NCI-H146 (cell line): ENCODE data around the gene IGSF21.

Experiments used
- DNase-seq: peaks from one replicate; lab custom pipeline; 2025; lab: John Stamatoyannopoulos, UW

The IGSF21 gene

DNA sequence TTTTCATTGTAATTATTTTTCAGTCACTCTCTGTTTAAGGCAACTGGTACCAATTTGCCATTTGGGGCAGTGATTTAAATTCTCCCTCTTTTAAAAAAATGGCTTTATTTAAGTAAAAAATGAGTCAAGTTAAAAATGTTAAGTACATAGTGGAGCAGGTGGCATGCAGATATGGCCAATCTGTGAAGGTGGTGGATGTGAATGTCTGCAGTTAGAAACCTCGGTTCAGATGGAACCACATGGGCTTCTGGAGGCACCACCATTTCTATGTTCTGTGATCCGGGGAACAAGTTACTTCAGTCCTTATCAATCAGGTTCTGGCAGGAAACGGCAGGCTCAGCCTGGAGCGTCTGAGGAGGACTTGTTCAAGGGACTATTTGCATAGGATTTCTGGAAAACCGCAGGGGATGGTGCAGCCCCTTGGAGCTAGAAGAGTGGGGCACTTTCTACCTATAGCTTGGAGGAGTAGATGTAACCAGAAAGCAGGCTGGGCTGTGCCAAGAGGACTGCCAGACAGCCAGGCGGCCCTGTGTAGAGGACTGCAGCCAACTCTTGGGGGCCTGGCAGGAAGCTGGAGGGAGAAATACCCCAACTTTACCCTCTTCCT, 12.3 kb downstream of the IGSF21 start:
- no peak for DNase-seq

DNA sequence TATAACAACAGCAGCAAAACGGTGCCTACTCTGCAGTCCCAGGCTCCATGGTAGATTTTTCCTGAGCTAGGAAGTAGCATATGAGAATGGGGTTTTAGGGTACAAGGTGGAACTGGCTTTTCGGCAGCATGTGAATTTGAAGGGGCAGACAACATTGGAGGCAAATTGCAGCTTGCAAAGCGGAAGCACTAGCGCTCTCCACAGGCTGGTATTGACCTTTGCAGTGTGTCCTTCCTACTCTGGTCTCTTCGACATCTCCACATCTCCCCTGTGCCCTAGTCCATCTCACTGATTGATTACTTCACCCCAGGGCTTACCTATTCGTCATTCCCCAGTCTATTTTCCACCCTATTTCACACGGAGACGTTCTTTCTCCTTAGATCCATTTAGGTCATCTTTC, 13.0 kb downstream of the IGSF21 start:
- DNase-seq = no peak

DNA sequence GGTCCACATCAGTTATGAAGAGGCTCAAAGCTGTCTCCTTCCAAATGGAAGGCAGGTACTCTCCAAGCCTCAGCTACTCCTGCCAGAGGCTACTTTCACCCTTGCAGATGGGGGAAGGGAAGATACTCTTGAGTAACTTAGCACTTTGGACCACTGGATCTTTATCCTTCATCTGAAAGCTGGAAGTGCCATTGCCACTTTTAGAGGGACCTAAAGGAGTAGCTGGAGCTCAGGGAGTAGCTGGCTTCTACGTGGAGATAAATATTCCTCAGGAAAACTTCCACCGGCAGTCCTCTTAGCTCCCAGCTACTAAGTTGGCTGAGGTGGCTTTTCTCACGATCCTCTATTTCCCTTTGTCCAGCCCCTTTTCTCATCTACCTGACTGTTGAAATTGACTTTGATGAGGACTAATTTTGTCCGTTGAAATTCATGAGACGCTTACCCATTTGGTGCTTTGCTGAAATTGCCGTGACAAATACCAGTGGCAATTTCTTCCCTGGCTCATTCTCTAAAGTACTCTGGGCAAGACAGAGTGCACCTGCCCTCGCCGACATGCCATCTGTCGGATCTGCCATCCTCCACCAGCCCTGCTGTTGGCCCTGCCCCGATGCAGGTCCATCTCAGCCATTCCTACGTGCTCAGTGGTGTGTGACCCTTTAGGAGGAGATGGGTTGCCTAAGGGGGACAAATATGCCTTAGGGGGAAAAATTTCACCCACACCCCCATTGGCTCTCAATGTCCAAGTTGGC, 13.6 kb downstream of the IGSF21 start:
- DNase-seq = no peak

DNA sequence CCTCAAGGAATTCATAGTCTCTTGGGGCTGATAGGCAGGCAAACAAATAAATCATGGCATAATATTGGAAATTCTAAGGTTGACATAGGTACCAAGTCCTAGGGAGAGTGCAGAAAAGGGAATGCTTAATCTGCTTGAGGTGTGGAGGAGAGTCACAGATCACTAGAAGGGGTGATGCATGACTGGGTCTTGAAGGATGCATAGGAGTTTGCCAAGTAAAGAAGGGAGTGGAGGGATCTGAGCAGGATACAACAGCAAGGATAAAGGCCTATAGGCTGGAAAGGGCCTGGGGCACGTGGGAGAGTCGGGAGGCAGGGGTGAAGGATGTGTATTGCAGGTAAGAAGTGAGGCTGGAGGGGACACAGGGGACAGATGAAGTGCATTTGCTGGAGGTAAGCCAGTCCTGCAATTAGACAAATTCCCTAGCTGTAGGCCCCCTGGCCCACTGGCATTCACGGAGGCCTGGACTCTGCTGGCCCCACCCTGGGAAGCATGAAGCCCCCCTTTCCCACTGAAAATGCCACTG, 15.9 kb downstream of the IGSF21 start:
- no peak for DNase-seq

DNA sequence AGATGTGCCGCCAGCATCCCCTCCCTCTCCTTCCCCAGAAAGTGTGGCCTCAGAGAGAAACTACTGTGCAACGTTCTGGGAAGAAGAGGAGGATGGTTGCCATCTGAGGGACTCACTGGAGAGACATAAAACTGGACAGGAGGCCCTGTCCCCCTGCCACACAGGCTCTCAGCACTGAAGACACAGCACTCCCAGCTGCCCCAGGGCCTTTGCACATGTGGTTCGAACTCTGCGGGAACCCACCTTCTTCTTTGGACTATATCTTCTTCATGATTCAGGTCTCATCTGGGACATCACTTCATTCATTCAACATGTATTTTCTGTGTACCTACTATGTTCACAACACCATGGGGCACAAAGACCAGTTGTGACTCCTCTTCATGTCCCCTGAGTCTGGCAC, 17.4 kb downstream of the IGSF21 start:
- no peak for DNase-seq

DNA sequence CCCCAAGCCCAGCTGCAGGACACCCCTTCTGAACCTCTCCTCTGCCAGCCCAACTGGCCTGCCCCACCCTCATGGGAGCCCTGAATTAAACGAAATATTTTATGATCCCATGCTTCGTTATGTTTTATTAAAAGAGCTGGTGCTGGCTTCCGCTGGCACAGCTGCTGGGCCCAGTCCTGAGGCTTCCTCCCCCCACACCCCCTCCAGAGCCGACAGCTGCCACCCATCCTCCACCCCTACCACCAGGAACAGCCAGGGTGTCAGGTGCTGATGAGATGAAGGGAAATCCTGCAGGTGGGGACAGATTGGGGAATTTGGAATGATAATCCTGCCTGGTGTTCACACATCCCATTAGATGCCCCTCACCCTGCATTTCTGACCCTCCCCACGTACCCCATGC, 19.0 kb downstream of the IGSF21 start:
- DNase-seq = no peak

DNA sequence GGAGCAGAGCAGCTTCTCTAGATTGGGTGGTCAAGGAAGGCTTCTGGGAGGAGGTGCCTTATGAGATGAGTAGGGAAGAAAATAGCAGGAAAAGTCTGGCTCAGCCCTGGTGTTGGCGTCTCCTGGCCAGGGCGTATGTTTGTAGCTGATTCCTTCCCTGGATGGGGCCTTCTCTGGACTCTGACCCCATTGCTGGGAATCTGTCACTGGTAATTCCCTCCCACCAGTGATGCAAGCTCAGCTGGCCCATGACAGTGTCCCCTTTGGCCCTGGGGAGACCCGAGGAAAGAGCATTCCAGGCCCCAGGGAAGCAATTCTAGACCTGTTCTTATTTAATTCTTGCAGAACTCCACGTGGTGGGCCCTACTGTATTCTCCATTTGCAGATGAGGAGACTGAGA, 20.7 kb downstream of the IGSF21 start:
- no peak for DNase-seq

DNA sequence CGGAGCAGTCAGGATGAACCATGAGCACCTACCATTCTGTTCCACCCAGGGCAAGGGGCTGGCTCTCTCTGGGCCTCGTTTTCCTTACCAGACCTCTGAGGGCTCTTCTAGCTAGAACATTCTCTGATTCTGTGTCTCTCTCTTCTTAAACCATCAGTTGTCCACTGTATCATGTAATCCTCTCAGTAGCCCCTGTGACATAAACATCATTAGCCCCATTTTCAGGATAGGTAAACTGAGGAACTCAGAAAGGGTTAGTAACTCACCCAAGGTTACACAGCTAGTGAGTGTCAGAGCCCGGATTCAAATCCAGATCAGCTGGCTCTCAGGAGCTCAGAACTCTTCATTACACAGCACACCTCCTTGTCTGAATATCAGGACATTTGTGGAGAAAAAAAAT, 22.8 kb downstream of the IGSF21 start:
- DNase-seq = no peak

DNA sequence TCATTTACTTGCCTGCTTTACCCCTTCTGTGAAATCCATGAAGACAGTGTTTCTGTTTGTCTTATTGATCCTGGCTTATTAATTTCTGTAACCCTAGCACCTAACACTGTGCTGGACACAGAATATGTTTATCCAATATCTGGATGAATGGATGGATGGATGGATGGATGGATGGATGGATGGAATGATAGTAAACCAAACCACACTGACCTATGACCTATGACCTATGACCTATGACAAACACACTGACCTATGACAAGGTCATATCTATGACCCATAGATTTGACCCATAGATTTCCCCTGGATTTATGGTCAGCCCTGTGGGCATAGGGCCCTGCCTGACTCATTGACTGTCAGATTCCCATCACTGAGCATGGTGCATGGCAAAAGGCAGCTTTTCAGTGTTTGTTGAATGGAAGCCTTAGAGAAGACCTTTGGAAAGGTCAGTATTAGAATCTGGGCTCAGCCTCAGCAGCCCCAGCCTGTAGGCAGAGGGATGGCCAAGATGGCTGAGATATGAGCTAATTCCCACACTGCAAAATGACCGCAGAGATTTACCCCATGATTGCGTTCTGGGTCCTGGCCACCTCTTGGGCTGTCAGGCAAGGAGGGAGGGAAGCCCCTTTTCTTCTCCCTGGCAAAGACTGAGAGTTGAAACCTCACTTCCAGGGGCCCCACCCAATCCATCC, 24.6 kb downstream of the IGSF21 start:
- DNase-seq = no peak

DNA sequence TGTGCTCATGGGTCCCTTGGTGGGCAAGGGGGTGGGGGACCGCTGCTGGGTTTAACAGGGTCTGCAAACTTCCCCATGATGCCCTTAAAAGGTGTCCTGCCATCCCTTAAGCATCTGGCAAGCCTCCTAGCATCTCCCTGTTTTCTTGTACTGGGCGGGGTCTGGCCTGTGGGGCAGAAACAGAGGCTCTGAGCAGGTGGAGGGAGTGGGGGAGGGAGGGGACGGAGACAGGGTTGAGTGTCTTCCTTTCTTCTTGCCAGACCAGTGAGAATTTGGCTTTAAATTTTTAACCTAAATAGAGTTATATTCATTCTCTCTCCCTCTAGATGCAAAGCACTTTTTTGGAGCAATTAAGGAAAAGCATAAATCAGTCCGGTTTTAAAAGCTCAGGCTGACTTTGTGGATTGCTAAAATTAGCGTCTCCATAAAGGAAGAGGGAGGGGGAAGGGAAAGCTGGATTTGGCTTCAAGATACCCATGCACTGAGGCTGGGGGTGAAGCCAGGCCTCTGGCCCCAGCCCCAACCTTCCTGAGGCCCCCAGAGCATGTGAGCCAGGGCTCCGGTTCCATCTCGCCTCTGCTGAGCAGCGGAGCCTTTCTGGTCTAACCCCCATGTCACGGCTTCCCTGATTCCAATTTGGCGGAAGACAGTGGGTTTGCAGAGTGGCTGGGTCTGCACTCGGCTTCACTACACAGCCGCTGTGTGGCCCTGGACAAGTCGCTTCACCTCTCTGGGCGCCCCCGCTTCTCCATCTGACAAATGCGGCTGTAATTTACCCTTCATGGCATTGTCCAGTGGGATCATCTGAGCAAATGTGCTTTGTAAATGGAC, 25.3 kb downstream of the IGSF21 start:
- no peak for DNase-seq

DNA sequence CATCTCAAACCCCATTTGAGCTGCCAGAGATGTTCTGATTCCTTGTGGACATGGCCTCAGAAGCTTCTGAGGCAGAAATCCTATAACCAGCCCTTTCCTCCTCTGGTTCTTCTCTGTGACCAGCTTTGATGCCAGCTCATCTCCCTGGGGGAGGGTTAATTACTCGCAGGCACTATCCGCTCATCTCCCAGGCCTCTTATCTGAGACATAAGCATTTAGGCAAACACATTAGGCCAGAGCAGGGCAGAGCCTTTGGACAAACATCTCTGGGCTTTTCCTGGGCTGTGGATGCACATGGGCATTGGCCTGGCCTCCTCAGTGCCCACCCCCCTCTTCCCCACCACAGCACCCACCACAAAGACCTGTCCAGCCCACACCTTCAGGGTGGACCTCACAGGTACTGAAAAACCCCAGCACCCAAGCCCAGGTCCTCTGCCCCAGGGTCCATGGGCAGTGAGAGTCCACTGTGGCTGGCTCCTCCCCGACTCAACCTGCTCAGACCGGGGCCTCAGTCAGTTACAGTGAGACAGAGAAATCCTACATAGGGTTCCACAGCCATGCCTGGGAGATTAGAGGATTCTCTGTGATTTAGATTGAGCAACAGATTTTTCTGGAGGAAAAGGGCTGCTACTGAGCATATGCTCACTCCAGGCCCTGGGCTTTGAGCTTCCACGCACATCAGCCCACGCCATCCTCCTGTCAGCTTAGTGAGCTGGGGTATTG, 26.9 kb downstream of the IGSF21 start:
- DNase-seq = no peak

DNA sequence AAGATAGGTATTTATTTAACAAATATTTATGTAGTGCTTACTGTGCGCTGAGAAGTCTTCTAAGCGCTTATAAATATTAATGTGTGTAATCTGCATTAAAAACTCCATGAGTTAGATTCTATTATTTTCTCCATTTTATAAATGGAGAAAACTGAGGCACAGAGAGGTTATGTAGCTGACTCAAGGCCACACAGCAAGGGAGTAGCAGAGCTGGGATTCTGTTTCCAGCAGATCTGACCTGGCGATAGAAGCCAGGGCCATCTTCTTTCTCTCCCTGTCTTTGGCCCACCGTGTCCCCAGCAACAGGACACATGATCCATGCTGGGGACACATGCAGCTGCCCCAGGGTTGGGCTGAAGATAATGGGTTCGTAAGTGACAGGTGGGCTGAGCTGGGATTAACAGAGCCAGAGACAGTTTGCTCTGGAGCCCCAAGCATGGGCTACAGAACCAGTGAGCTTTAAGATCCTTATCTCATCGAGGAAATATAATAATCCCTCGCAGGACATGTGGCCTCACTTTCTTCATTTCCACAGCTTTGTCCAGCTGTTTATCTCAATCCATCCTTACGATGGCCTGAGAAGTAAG, 30.3 kb downstream of the IGSF21 start:
- no peak for DNase-seq

DNA sequence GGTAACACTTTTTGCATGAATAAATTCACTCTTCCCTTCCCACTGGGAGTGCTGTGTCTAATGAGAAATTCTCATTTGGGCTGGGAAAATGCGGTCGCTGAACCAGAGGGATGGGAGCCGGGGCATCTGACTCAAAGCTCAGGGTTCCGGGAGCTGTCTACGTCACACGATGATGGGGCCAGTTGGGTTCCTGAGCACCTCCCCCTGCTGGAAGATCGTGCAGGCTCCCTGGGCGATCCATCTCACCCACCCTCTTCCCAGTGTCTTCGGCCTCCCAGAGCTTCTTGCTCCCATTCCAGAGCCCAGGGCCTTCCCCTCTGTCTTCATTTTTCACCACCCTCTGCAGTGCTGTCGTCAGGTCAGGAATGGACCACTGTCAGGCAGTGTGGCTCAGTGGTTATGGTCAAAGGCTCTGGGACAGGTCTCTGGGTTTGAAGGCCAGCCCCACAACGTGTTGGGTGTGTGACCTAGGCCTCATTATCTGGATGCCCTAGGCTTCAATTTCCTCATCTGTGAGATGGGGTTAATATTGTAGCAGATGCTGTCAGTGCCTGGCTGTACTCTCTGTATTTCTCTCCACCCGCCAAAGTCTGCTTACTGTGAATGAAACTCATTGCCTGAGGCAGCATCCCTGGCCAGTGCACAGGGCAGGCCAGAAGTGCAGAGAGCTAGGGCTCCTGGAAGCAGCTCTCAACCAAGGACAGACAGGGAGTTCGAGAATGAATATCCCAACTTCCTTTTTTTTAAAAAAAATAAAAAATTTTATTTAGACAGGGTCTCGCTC, 31.8 kb downstream of the IGSF21 start:
- DNase-seq = no peak

DNA sequence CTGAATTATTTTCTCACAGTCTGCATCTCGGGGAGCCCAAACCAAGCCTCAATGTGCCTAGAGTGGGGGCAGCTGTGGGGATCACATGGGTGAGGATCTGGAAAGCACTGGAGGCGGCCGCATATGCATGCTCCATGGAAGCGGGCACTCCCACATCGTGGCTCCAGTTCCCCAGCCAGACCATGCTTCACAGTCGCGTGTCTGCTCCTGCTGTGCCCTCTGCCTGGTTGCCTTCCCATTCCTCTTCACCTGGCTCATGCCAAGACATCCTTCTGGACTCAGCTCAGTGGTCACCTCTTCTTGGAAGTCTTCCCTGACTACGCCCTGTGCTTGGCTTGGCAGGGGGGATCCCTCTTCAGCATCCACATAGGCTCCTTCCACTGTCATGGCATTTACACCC, 32.8 kb downstream of the IGSF21 start:
- DNase-seq = no peak

DNA sequence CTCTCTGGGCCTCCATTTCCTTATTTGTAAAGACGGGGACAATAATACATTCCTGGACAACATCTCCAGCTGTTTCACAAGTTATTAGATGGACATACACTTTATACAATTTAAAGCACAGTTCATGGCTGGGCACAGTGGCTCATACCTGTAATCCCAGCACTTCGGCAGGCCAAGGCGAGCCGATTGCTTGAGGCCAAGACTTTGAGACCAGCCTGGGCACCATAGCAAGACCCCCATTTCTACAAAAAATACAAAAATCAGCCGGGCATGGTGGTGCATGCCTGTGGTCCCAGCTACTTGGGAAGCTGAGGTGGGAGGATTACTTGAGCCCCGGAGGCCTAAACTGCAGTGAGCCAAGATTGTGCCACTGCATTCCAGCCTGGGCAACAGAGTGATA, 34.1 kb downstream of the IGSF21 start:
- DNase-seq = no peak

DNA sequence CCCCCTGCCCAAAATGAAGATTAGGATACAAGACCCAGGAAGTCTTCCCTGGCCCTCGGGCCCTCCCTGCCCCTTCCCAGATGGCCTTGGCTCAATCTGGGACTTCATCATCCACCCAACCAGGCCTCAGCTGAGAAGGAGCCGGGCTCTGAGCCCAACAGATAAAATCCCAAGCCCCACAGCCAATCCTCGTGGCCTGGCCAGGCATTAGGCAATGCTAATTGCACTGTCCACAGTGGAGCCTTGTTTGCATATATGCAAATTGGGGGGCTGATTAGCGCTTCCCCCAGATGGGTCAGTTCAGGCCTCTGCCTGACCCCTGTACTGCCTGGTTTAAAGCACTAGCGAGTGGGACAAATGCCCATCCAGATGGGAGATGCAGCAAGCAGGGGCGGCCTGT, 34.9 kb downstream of the IGSF21 start:
- DNase-seq = no peak

DNA sequence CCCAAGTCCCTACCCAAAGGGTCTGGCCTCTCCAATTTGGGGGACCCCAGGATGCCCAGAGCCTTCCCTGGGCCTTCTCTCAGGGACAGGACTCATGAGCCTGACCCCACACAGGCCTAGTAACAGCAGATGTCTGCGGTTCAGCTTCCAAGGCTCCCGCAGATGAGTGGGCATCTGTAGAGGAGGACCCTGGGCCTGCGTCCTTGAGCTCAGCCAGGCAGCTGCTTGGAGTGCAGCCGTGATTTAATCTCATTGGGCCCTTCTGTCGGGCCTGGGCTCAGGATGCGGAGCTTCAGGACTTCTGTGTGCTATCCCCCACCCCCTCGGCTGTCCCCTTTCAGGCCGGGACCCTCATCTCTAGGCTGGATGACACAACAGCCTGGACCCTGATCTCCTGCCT, 35.4 kb downstream of the IGSF21 start:
- DNase-seq = no peak

DNA sequence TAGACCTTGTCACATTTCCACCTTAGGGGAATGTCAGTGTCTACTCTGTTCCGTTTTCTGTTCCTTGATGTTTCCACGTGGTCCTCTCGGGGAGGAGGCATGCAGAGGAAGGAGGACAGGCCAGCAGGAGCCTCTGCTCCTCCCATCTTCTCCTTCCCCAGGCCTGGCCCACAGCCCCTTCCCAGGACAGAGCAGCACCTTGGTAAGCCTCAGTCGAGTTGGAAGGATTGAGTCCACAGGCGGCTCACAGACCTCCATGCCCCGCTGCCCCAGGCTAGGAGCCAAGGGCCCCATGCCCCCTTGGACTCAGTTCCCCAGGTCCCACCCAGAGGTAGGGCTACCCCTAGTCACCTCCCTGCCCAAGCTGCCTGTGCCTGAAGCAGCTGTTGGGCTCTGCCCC, 36.5 kb downstream of the IGSF21 start:
- no peak for DNase-seq

DNA sequence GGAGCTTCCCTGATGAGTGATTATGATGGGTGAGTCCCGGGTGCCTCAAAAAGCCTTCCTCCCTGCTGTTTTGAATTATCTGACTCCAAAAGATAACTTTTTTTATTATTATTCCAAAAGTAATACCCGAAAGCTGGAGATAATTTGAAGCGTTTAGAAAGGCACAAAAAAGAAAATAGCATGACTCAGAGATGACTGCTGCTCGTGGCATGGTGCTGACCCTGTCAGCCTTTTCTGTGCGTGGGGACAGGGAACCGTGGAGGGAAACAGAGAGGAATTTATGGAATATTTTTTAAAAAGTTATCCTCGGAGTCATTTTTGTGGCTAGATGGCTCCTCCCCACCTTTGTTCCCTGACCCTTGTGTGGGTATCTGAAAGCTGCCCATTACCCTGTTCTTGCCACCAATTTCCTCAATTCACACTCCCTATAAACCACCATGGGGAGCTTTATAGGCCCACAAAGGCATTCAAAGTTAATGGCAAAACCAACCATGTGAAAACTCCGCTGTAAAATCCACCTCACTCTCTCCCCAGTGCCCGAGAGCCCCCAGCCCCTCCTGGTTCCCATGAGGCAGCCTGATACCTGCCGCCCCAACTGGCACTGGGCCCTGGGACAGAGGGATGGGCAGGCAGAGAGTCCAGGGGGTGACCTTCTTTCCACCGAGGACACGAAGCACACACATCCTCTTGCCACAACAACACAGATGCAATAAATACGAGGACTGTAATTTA, 37.5 kb downstream of the IGSF21 start:
- DNase-seq = no peak
